Gastroesophageal sphincter (tissue), 3 donors: ENCODE results near the gene BRIP1.

Experiments used
- POLR2A ChIP-seq, 2 donors: fragments of 450-650 bp; IDR thresholded peaks; one replicate each; pipeline ENCODE4 v1.6.1; 2017; ENCODE audit warnings: antibody characterized with exemption in 2 of 2, mild to moderate bottlenecking in 2 of 2, moderate library complexity in 1 of 2
- POLR2AphosphoS5 ChIP-seq: sonication (generic); formaldehyde crosslinking; IDR thresholded peaks from one replicate; pipeline ENCODE4 v1.6.1; 2017; ENCODE audit warnings: antibody characterized with exemption
- TF ChIP-seq, protein P1 (sequence below), 4 experiments: fragments of 200-600 bp in 2 of 4; fragments of 450-650 bp in 2 of 4; sonication (generic) in 1 of 4; IDR thresholded peaks; one replicate each; pipeline ENCODE4 v1.5.1; 2017 to 2019; ENCODE audit warnings: antibody characterized with exemption in 4 of 4, mild to moderate bottlenecking in 2 of 4, moderate library complexity in 2 of 4

DNA sequence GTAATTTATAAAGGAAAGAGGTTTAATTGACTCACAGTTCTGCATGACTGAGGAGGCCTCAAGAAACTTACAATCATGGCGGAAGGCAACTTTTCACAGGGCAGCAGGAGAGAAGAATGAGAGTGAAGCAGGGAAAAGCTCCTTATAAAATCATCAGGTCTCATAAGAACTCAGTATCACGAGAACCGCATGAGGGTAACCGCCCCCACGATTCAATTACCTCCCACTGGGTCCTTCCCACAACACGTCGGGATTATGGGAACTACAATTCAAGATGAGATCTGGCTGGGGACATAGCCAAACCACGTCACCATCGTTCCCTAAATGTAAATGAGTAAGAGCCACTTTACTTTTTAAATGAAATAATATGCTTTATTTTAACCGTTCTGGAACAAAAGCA lies 182.4 kb downstream of the BRIP1 start:
- TF ChIP-seq, protein P1, sequence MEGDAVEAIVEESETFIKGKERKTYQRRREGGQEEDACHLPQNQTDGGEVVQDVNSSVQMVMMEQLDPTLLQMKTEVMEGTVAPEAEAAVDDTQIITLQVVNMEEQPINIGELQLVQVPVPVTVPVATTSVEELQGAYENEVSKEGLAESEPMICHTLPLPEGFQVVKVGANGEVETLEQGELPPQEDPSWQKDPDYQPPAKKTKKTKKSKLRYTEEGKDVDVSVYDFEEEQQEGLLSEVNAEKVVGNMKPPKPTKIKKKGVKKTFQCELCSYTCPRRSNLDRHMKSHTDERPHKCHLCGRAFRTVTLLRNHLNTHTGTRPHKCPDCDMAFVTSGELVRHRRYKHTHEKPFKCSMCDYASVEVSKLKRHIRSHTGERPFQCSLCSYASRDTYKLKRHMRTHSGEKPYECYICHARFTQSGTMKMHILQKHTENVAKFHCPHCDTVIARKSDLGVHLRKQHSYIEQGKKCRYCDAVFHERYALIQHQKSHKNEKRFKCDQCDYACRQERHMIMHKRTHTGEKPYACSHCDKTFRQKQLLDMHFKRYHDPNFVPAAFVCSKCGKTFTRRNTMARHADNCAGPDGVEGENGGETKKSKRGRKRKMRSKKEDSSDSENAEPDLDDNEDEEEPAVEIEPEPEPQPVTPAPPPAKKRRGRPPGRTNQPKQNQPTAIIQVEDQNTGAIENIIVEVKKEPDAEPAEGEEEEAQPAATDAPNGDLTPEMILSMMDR (IDR thresholded peaks at IDR 0.05): no peak
- no peak for TF ChIP-seq POLR2A (IDR thresholded peaks at IDR 0.05)
- TF ChIP-seq POLR2AphosphoS5: no peak
